A549 (cell line): ENCODE results near the gene HOXC10.

ENCODE experiments used
- CBX8 ChIP-seq: fragments of 200-600 bp; sonication (generic); IDR thresholded peaks from 2 replicates; pipeline ENCODE4 v1.6.1; 2016
- CHD2 ChIP-seq: fragments of 150-350 bp; IDR thresholded peaks from 2 replicates; pipeline ENCODE4 v1.6.1; 2014; ENCODE audit warnings: low read length; ENCODE audit not compliant: partially characterized antibody
- CTCF ChIP-seq: fragments of >200 bp; sonication (Bioruptor Twin); formaldehyde crosslinking; IDR thresholded peaks from 3 replicates; pipeline ENCODE4 v1.5.1; 2016
- EP300 ChIP-seq, 2 experiments: fragments of >200 bp; sonication (Bioruptor Twin); formaldehyde crosslinking; IDR thresholded peaks; 2 replicates in 1 of 2; 3 replicates in 1 of 2; pipeline ENCODE4 v1.6.1; 2016 to 2017
- ESRRA ChIP-seq: fragments of 150-350 bp; IDR thresholded peaks from 2 replicates; pipeline ENCODE4 v1.6.1; 2014; ENCODE audit warnings: mild to moderate bottlenecking, low read length, borderline replicate concordance
- HES2 ChIP-seq: fragments of >200 bp; sonication (Bioruptor Twin); formaldehyde crosslinking; IDR thresholded peaks from 2 replicates; pipeline ENCODE4 v1.6.1; 2016
- HOXA7 ChIP-seq: fragments of 250-450 bp; sonication (Bioruptor Pico); IDR thresholded peaks from 2 replicates; pipeline ENCODE4 v1.5.0; 2020; ENCODE audit warnings: mild to moderate bottlenecking, moderate library complexity
- POLR2A ChIP-seq: IDR thresholded peaks from 2 replicates; pipeline ENCODE4 v1.6.1; 2012; ENCODE audit warnings: mild to moderate bottlenecking, low read length
- RAD21 ChIP-seq, 2 experiments: fragments of >200 bp in 1 of 2; sonication (Bioruptor Twin) in 1 of 2; formaldehyde crosslinking in 1 of 2; IDR thresholded peaks in 1 of 2; conservative IDR thresholded peaks in 1 of 2; 2 replicates in 1 of 2; 3 replicates in 1 of 2; pipeline ENCODE4 v1.6.1; 2012 to 2018; ENCODE audit warnings: inconsistent platforms in 1 of 2
- REST ChIP-seq: fragments of 200-600 bp; sonication (generic); IDR thresholded peaks from 2 replicates; pipeline ENCODE4 v1.6.1; 2016; ENCODE audit warnings: antibody characterized with exemption, mild to moderate bottlenecking, moderate library complexity
- TFCP2L1 ChIP-seq: fragments of 250-450 bp; sonication (Bioruptor Pico); IDR thresholded peaks from 2 replicates; pipeline ENCODE4 v1.5.0; 2021; ENCODE audit warnings: mild to moderate bottlenecking
- USF2 ChIP-seq: fragments of 450-650 bp; IDR thresholded peaks from 2 replicates; pipeline ENCODE4 v1.6.1; 2014; ENCODE audit warnings: antibody characterized with exemption
- ZC3H11A ChIP-seq: fragments of 450-650 bp; IDR thresholded peaks from 2 replicates; pipeline ENCODE4 v1.6.1; 2014; ENCODE audit warnings: antibody characterized with exemption, mild to moderate bottlenecking

GRCh38 chr12:53956251-53956887 lies 28.6 kb upstream of the HOXC10 start:
- TF ChIP-seq EP300 (IDR thresholded peaks at IDR 0.05) (no peak), CTCF (no peak), POLR2A (no peak), CHD2 (no peak), USF2 (no peak), TFCP2L1 (CRISPR knock-in tag) (no peak), REST (no peak), CBX8 (no peak), HES2 (no peak), HOXA7 (CRISPR knock-in tag) (no peak), RAD21 (conservative IDR thresholded peaks at IDR 0.05 in 1 of 2, IDR thresholded peaks at IDR 0.05 in 1 of 2) (no peak), ZC3H11A (no peak), ESRRA (no peak)
